Left hindlimb (tissue), 1 donor: ENCODE data around the gene RILPL2.
"Not testable (repeated sequence)": the region's sequence is repeated elsewhere in the genome, so short reads cannot be mapped to it uniquely, and the experiment has no call there.

Experiments
- DNase-seq: peaks from one replicate; pipeline ENCODE4 v3.0.0-alpha.2; 2018

RILPL2 gene

DNA sequence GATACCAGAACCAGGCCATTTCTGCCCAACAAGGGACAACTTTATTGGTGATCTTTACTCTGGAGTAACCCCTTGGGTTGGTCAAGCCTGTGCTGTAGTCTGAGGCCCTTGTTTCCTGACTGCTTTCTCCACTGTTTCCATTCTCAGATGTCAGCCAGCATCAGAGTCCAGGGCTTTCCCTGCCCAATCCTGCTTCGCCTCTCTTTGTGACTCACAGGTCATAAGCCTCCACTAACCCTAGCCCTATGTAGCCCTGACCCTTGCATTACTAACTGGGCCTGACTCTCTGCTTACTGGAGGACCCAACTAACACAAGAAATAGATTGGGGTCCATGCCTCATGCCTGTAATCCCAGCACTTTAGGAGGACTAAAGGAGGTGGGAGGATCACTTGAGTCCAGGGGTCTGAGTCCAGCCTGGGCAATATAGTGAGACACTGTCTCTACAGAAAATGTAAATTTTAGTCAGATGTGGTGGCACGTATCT is 12.8 kb upstream of the RILPL2 start:
- no peak for DNase-seq

- DNase-seq: no peak
Observed at GRCh38 chr12:123446333-123446713, 9.8 kb upstream of the RILPL2 start.

DNA sequence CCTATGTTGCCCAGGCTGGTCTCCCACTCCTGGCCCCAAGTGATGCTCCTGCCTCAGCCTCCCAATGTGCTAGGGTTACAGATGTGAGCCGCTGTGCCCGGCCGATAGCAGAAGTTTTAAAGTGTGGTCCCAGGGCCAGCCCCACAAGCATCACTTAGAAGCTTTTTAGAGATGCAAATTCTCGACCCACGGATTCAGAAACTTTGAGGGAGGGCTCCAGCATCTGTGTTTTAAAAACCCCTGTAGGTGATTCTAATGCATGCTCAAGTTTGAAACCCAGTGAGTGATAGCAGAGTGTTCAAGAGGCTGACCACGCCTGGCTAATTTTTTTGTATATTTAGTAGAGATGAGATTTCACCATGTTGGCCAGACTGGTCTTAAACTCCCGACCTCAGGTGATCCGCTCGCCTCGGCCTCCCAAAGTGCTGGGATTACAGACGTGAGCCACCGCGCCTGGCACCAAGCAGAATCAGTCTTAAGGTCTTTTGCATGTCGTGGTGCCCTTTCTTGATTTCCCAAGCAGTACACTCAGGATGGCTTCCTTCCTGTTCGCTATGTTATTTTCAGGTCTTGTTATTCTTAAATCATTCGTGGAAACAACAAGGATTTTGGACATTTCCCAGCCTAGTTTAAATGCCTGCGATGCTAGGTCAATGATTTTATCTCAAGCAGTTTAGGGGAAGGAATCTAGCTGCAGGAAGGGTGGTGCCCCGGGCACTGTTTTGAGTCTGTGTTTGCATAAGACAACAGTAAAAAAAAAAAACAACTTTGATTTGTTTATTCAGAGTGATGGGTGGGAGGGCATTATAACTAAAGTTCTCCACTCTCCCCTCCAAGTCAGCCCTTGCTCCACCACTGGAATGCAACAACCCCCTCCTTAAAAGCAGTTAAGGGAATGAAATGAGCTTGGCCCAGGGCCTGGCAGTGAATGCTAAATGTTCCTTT is 9.2 kb upstream of the RILPL2 start:
- no peak for DNase-seq

GRCh38 chr12:123444092-123445026 is 7.9 kb upstream of the RILPL2 start:
- DNase-seq: no peak

DNA sequence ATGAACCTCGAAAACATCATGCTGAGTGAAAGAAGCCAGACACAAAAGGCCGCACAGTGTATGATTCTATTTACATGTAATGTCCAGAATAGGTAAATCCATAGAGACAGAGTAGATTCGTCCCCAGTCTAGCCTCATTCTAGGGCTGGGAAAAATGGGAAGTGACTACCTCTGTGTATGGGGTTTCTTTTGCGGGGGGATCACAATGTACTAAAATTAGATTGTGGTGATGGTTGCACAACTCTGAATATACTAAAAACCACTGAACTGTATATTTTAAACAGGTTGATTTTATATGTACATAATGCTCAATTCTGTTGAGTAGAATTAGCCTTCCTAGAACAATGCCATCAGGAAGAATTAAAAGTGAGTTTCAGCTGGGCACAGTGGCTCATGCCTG is 6.3 kb upstream of the RILPL2 start:
- no peak for DNase-seq

- no peak for DNase-seq
Observed at GRCh38 chr12:123441523-123442164, 5.2 kb upstream of the RILPL2 start.

DNA sequence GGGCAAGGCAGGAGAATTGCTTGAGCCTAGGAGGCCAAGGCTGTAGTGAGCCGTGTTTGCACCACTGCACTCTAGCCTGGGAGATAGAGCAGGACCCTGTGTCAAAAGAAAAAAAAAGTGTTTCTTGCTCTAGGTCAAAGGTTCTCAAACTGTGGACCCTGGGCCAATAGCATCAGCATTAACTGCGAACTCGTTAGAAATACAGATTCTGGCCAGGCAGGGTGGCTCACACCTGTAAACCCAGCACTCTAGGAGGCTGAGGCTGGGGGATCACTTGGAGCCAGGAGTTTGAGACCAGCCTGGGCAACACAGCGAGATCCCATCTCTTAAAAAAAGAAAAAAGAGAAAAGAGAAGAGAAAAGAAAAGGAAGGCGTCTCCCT is 858 bp downstream of the RILPL2 start:
- no peak for DNase-seq

- no peak for DNase-seq
Observed at GRCh38 chr12:123433615-123434014, 2.9 kb downstream of the RILPL2 start.

- DNase-seq: not testable (repeated sequence)
Observed at GRCh38 chr12:123431951-123432817, 4.3 kb downstream of the RILPL2 start.

DNA sequence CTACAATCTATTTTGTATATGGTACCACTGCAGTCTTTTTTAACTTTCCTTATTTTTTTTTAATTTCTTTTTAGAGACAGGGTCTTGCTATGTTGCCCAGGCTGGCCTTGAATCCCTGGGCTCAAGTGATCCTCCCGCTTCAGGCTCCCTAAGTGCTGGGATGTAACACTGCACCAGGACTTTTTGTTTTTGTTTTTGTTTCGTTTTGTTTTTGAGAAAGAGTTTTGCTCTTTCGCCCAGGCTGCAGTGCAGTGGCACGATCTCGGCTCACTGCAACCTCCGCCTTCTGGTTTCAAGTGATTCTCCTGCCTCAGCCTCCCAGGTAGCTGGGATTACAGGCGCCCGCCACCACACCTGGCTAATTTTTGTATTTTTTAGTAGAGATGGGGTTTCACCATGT is 7.4 kb downstream of the RILPL2 start:
- not testable (repeated sequence) for DNase-seq

- no peak for DNase-seq
Observed at GRCh38 chr12:123428591-123428990, 7.9 kb downstream of the RILPL2 start.

DNA sequence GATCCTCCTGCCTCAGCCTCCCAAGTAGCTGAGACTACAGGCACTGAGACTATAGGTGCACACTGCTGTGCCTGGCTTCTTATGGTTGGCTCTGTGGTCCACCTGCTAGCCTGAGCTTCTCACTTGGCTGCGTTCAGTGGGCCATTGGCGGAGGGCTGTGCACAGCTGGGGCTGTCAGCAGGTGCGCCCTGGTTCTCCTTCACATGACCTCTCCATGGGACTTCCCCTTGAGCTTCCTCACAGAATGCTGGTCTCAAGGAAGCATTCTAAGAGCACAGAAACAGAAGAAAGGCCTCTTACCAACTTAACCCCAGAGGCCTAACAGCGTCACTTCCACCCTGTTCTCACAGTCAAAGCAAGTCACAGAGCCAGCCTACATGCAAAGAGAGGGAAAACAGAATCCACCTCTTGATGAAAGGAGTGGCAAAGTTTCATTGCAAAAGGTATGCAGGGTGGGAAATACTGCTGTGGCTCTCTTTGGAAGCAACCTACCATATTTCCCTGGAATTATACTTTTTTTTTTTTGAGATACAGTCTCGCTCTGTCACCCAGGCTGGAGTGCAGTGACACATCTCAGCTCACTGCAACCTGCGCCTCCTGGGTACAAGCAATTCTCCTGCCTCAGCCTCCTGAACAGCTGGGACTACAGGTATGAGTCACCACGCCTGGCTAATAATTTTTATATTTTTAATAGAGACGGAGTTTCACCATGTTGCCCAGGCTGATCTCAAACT is 9.3 kb downstream of the RILPL2 start:
- DNase-seq: no peak

GRCh38 chr12:123421314-123421713 is 15.2 kb downstream of the RILPL2 start:
- DNase-seq: no peak

- DNase-seq: no peak
Observed at GRCh38 chr12:123410041-123410412, 26.5 kb downstream of the RILPL2 start.

DNA sequence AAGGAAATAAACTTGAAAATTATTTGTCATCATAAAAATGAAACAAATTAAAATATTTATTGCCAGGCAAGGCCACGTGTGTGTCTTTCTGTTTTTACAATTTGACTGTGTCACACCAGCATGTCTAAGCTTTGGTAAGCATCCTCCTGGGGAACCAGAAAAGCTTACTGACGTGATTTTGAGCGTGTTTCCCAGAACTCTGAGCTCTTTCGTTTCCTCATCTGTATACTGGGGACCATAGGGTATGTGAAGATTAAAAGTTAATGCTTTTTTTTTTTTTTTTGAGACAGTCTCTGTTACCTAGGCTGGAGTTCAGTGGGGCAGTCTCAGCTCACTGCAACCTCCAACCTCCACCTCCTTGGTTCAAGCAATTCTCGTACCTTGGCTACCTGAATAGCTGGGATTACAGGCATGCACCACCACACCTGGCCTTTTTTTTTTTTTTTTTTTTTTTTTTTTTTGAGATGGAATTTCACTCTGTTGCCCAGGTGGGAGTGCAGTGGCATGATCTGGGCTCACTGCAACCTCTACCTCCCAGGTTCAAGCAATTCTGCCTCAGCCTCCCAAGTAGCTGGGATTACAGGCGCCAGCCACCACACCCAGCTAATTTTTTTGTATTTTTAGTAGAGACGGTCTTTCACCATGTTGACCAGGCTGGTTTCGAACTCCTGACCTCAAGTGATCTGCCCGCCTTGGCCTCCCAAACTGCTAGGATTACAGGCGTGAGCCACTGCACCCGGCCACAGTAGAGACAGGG is 27.0 kb downstream of the RILPL2 start:
- not testable (repeated sequence) for DNase-seq

DNA sequence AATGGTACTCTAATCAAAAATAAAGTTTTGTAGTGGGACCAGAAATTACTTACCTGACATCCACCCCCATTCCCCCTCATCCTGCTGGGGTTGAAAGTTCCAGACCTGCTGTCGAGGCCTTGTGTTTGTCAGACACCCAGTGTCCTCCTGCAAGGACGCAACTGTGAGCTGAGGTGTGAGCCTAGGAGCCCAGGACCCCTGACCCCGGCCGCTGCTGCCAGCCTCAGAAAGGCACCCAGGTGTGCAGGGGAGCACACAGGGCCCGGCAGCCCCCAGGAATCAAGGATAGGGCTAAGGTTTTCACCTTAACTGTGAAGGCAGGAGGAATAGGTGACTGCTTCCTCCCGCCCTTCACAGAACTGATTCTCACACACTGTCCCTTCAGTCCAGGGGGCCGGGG is 27.9 kb downstream of the RILPL2 start:
- not testable (repeated sequence) for DNase-seq

DNA sequence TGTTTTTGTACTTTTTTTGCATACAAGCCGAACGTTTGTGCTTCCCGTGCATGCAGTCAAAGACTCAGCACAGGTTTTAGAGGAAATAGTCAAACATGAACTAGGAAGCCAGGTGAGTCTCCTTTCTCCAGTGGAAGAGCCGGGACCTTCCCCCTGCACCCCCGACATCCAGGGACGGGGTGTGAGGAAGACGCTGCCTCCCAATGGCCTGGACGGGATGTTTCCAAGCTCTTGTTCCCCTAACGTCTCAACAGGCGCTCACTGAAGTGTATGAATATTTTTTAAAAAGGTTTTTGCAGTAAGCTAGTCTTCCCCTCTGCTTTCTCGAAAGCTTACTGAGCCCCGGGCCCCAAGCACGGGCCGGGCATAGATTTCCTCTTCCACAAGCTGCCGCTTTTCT is 28.6 kb downstream of the RILPL2 start:
- not testable (repeated sequence) for DNase-seq

GRCh38 chr12:123407269-123407668 is 29.2 kb downstream of the RILPL2 start:
- not testable (repeated sequence) for DNase-seq

DNA sequence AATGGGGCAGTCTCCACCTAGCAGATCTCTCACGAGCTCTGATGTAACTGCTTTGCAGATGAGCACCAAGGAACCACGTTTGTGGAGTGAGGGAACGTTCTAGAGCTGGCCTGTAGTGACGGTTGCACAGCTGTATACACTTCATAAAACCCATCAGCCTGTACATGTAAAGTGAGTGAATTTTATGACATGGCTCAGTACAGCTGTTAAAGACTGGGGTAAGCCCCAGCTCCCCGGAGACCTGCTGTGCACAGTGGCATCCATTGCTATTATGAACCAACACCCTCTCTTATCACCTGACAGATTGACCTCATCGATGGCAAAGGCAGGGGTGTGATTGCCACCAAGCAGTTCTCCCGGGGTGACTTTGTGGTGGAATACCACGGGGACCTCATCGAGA is 31.9 kb downstream of the RILPL2 start:
- DNase-seq: no peak
